Head of caudate nucleus (tissue), 42 donors: ENCODE measurements around the gene CAPZB.

ENCODE experiments used
- DNase-seq, 42 donors: peaks; one replicate each; pipeline versions ENCODE4 v3.0.0 to v3.0.0-alpha.2; 2020 to 2021; ENCODE audit warnings: mixed read lengths in 7 of 42
- intact Hi-C: fragments of 100-400 bp; cut with DNase I; formaldehyde crosslinking; loops from one replicate; pipeline ENCODE4 v1.15.0; 2022

CAPZB gene

DNA sequence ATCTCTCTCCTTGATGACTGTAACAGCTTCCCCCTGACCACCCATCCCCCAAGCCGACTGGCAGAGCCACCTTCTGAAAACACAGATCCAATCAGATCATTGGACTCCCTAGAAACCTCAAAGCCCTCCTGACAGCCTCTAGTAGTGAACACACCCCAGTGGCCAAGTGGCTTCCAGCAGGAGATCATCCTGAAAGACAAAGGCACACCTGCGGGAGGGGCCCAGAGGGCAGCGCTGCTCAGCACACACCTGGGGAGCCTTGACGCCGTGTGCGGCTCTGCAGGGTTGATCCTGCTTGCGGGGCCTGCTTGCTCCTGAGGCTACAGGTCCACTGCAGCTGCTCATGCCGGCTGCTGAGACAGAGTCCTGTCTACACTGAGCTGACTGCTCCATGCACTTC is 131.7 kb downstream of the CAPZB start:
- intact Hi-C loops = no loop called here
- DNase-seq = no peak

DNA sequence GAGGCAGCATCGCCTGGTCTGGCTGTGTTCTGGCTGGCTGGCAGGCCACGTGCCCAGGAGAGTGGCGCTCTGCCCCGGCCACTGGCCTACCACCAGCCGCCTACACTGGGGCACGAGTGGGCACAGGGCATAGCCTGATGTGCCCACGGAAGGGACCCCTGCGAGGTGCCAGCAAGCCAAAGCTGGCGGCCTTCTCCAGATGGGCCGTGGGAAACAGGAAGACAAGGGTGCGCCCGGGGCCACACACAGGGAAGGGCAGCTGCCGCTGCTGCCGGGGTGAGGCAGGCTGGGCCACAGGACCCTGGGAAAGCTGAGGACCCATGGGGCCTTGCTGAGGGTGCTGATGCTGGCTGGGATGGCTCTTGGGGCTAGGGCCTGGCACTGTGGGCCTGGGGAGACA is 132.5 kb downstream of the CAPZB start:
- no peak for DNase-seq
- intact Hi-C loops = no loop called here

DNA sequence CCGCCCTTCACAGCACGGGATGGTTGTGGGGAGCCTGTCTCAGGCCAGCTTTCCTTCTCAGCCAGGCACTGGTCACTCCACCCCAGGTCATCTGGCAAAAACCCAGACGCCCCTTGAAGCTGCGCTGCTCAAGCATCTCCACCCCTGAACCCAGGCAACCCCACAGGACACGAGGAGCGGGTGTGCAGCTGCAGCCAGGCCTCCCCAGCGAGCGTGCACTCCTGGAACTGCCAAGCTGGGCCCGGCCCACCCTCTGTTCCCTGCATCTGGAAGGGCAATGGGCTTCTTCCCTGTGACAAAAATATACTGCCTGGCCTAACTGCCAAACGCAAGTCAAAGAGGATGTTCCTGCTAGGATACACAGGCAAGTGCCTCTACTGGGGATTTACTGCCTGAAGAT is 133.5 kb downstream of the CAPZB start:
- intact Hi-C loops = no loop called here
- no peak for DNase-seq

DNA sequence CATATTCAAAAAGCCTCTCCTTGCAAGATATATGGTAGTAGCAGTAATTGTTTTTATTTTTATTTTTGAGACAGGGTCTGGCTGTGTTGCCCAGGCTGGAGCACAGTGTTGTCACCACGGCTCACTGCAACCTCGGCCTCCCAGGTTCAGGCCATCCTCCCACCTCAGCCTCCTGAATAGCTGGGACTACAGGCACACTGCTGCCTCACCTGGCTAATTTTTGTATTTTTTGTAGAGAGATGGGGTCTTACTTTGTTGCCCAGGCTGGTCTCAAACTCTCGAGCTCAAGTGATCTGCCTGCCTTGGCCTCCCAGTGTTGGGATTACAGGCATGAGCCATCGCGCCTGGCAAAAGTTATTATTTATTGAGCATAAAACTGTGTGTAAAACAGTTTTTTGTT is 134.8 kb downstream of the CAPZB start:
- intact Hi-C loops = no loop called here

DNA sequence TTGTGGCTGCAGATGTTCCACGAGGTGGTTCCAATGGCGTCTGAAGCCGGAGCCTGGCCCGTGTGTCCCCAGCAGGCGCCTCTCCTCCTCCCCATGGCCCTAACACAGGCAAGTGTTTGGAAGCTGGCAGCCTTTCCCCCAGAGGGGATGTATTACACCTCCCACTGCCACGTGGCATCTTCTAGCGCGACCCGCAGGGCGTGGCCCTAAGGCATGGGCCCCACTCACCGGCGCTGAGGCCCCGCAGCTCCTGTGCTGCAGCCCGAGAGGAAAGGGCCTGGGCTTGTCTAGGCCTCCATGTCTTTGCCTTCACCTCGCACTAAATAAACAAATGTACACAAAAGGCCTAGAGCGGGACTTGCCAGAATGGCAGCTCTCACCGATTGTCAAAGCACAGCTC is 135.3 kb downstream of the CAPZB start:
- intact Hi-C loops = no loop called here
- DNase-seq = no peak

More for the DNA sequence above, 134.8 kb downstream of the CAPZB start:
- no peak for DNase-seq

DNA sequence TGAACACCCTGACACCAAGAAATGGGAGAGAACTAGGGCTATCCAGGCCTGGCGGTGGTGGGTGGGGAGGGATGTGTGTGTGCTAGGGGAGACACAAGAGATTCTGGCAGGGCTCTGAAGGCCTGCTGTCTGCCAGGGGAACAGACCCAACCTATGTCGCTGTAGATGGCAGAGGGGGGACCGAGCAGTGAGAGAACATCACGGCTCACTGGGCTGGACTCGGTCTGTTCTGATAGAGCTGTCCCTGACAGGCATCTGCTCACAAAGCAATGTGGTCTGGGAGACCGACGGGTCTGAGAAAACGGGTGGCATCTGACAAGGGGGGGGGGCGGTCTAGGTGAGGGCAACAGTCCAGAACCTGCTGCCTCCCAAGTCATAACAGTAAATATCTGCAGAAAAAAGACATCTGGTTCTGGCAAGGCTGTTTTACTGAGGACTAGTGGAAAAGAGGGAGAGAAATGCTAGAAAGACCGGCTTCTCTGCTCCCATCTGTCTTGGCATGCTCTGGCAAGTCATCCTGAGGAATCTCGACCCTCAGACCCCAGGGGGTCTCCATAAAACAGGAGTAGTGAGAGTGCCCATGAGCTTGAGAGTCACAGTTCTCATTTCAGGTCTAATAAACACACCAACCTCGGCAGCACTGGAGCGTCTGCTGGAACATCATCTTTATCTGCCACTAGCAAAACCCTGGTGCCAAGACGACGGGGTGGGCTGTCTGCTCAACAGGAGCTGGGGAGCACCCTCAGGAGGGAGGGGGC is 136.7 kb downstream of the CAPZB start:
- no peak for DNase-seq
- intact Hi-C loops = no loop called here

DNA sequence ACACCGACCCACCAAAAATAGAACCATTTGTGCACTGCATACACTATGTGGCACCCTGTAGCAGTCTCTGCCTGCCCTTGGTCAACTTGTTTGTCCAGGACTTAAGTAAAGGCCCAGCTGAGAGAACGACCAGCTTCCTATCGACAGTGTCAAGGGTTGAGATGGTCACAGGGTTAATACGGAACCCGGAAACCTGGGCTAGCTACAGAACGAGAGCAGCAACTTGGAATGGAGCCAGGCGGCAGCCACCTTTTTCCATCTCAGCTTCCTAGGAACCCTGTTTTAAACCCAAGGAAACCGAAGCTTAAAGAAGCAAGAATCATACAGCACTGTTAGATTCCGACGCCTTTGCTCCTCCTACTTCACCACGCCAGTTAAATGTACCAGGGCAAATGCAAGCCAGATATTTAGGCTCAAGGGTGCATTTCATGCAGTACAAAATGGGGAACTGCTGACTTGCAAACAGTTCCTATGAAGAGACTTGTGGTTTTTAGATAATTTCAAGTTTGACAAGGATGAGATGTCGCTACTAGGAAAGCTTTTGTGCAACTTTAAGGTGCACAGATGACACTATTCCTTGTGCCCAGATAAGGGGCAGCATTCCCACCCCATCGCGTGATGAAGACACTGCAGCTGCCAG is 137.7 kb downstream of the CAPZB start:
- intact Hi-C loops = no loop called here
- no peak for DNase-seq

DNA sequence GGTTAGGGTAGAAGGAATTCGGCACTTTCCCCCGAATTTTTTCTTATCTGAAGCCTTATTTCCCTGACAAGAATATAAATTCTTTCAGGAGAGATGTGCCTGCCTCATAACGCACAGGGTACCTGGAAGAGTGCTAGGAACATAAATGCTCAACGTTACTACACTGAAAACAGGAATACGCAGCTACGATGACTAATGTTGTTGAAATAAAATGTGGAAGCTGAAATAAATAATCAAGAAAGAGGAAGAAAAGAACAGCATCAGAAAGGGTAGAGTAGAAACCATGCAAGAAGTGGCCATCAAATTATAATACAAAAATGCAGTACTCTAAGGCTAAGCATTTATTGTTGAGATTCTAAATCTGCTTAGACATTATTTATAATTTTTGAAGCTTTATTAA is 139.3 kb downstream of the CAPZB start:
- no peak for DNase-seq
- intact Hi-C loops = no loop called here

DNA sequence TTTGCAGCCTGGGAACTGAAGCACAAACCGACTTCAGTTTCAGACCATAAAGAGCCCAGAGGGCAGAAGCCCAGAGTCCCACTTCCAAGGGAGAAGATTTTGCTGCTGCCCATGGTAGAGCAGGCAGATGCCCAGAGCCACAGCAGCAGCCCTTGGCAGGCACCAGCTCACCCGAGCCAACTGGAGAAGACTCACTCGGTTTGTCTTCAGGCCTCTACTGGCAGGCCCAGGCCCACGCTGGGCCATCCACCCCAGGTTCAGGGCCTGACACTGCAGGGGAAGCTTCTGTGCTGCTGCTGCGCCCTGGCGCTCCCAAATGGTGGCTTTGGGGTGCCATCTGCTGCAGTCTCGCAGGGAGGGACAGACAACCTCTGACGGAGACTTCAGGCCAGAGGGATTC is 139.9 kb downstream of the CAPZB start:
- DNase-seq = peak in 11 of 42 donors; percentile 8 to 57 (median 28)
- intact Hi-C loops = no loop called here

DNA sequence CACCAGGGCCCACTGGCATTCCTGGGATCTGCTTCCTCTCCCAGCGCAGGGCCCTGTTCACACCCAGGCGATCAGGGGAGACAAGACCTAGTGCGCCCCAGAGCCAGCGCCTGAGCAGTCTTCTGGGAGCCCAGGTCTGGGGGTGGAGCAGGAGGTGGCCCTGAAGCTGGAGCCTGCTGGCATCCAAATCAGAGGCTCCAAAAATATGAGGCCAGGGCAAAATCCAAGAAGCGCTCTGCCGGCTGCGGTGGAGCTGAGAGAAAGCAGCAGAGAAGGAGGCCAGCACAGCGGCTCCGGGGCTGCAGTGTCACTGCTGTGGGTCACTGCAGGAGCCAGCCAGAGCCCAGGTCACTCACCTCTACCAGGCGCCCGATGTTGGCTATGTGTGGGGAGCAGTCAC is 140.5 kb downstream of the CAPZB start:
- intact Hi-C loops = loop anchor here (5.0 kb wide), 1 partner anchor 307 kb away; no protein-coding TSS in a partner anchor
- no peak for DNase-seq

DNA sequence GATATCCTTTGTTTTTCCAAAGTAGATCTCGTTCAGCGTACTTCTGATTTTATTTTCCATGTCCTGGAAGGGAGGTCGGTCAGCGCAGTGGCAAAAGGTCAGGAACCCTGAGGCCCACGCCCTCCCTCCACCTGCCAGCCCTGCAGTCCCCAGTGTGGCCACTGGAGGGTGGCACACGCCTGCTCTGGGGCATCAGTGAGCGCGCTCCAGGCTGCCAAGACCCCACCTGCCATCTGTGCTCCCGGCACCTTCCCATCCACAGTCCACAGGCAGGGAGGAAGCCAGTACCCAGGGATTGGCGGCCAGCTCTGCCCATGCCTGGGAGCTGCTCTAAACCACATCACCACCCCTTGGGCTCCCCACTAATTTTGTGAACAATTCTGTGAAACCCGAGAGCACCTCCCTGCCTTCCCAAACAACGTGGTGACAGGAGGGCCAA is 140.9 kb downstream of the CAPZB start:
- intact Hi-C loops = loop anchor here (5.0 kb wide), 1 partner anchor 308 kb away; no protein-coding TSS in a partner anchor
- peak in 41 of 42 donors; percentile 28 to 86 (median 65) for DNase-seq

DNA sequence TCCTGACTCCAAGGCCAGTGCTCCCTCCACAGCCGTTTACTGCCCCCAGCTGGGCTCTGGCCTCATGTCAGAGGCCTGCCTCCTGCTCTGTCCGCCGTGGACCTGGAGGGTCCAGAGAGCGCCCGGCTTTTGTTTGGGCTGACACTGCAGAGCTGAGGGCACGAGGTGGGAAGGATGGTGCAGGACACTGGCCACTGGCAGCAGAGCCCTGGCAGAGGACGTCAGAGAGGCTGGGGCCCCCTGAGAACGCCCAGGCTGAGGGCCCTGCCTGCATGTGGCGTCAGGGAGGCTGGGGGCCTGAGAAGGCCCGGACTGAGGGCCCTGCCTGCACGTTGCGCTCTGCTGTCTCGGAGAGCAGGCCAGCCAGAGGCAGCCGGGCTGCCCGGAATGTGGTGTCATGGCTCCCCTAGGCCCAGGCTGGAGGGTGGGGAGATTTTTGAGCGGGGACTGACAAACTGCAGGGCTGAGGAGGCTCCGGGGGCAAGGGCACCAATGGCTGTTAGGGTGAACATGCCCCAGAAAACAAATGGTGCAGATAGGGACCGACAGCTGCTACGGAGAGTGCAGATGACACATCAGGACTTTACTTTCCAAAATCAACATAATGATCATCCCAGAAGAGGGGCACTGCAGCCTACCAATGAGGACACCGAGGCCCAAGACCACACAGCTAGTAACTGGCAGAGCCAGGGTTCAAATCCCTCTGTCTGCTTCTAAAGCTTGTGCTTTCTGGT is 141.6 kb downstream of the CAPZB start:
- no peak for DNase-seq
- intact Hi-C loops = loop anchor here (5.0 kb wide), 1 partner anchor 309 kb away; no protein-coding TSS in a partner anchor

DNA sequence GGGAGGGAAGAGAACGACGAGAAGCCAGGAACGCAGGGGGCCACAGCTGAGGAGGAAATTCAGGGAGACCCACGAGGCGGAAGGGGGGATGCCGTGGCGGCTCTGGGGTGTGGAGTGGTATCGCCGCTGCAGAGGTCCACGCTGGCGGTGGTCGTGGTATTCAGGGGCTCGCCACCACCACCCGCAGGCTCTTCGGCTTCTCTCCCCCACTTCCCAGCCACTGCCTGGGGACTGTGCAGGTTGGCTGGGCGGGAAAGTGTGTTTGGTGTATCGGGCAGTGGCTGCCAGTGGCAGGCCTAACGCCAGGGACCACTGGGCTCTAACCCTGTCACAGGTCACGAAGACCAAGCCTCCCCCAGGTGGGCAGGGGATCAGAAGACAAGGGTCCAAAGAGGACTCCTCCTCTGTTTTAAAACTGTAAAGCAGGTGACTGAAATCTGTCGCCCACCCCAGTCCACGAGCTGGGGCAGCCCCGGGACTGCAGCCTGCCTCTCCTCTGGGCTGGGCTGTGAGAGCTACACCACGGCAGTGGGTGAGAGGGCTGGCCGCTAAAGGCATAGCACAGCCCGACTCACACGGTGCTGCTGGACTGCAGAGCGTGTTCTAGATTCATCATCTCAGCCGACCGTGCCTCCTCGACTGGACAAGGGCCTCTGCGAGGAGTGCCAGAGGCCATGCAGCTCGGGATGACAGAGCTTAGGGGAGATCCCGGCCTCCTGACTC is 142.3 kb downstream of the CAPZB start:
- intact Hi-C loops = loop anchor here (5.0 kb wide), 1 partner anchor 309 kb away; no protein-coding TSS in a partner anchor
- no peak for DNase-seq

DNA sequence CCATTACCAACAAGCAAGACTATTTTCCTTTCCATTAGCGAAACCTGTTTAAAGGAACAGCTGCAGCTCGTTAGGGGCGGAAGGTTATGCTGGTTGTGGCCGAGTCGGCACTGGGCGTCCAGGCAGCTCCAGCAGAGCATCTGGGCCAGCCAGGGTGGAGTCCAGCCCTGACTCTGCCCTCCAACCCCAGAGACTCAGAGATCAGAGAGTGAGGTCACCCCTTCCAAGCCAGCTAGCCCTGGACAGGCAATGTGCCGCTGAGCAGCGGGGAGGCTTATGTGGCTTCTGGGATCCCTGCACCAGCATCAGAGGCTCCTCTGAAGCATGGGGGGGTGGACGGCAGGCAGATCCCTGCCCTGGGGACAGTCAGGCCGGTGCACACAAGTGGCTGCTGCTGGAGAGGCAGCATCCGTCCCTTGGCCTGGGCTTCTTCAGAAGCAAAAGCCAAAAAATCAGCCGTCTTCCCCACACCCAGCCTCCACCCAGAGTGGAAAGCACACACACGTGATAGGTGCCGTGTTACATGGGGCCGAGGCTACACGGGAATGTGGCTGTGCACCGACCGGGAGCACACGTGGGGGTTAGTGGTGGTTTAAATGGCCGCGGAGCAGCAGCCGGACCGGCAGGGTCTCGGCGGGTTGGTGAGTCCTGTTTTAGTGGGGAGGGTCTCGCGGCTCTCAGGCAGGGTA is 143.1 kb downstream of the CAPZB start:
- intact Hi-C loops = loop anchor here (5.0 kb wide), 1 partner anchor 310 kb away; no protein-coding TSS in a partner anchor
- DNase-seq = no peak

DNA sequence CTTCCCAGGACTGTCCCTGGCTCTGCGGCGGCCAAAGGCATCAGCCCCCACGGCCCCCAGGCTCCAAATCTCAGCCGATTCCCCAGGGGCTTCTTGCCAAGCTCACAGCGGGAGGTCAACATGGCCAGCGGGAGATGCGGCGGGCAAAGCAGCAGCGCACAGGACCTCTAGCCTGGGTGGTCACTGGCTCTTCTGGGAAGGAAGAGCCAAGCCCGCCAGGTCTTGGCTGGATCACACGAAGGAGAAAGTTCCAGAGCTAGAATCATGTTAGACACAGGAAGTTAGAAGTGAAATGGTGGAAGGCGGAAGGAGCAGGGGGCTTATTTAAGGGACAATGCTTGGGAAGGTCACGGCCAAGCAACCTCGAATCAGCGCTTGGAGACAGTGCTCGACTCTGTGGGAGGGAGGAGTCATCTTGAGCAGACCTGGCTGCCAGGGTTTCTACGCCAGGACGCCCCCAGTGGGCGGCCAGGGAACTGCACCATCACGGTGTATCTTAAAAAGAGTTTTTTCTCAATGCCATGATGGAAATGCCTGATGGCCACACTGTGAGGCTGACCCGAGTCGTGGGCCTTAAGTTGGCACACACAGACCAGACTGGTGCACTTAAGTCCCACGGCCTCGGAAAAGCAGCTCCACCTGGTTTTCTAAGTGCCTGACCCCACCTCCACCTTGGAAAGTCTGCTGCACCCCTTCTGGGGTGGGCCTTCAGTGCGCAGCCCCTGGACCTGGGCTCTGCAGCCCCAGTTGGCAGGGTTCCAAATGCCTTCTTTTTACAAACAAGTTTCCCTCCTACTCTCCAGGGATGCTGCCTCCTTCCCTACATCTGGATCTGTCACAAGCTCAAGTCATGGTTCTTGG is 143.9 kb downstream of the CAPZB start:
- peak; percentile 32 to 85 (median 71) for DNase-seq
- intact Hi-C loops = loop anchor here (5.0 kb wide), 1 partner anchor 311 kb away; no protein-coding TSS in a partner anchor

DNA sequence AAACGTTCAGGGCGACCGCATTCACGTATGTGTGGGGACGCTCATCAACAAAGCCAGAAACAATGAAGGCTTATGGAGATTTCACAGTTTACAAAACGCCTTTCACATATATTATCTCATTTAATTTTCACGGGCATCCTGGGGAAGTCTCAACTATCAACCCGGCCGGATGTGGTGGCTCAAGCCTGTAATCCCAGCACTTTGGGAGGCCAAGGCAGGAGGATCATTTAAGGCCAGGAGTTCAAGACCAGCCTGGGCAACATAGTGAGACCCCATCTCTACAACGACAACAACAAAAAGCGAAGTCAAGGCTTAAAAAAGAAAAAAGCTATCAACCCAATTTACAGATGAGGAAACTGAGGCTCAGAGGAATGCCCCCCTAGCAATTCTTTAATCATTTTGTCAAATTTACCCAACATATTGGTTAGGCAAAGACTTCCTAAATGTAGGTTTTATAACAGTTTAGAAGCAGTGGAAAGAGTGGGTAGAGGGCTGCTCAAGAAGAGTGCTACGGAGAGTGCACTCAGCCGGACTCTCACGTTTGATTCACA is 144.9 kb downstream of the CAPZB start:
- no peak for DNase-seq
- intact Hi-C loops = loop anchor here (5.0 kb wide), 1 partner anchor 312 kb away; no protein-coding TSS in a partner anchor

DNA sequence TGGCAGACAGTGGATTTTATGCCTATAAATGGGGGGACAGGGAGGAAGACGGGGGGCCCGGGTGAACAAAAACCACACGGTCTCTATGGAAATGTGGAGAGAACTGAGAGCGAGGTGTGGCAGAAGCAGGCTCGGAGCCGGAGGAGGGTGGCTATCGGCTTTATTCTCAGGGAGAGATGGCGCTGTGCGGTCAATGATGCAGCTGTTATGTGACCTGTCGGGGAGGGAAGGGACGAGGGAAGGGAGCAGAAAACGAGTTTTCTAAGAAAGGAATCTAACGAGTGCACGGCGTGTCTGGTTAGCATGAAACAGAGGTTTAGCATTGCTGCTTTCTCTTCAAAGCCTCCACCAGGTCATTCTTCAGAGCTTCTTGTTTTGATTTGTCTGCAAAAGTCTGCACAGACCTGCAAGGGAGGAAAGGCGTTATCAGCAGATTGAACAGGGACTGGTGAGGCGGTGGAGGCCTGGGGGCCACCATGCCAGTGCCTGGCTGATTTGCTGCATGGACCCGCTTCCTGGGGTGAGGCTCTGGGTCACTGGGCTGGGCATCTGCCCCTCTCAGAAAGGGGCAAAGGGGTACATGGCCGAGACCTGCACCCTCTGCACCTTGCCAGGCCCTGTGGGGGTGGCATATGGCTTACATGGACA is 146.0 kb downstream of the CAPZB start:
- no peak for DNase-seq
- intact Hi-C loops = no loop called here
